ENCODE data around the gene ARHGAP9.

Gene ARHGAP9

GRCh38 chr12:57435293-57435692, 44.4 kb downstream of the ARHGAP9 start:
- H3K4me1 ChIP-seq: no peaks in the 10 kb centered on the region
- H3K36me3 ChIP-seq: no peaks in the 10 kb centered on the region
- H3K27me3 ChIP-seq: no peaks in the 10 kb centered on the region
- H3K9me3 ChIP-seq: no peaks in the 10 kb centered on the region
- no peak for TF ChIP-seq CTCF (IDR thresholded peaks at IDR 0.05; ENCODE audit: low read depth, low read length)
- DNase-seq: no peak
- H3K4me3 ChIP-seq (ENCODE audit: low read depth, low read length): no peak overlapping the region

GRCh38 chr12:57434517-57435223, 45.0 kb downstream of the ARHGAP9 start, which contains the start of gene INHBC:
Gene INHBC (plus strand): TSS chr12:57434784. CDS start chr12:57434887, 103 bp downstream.
- Histone ChIP-seq H3K36me3 (no peaks in the 10 kb centered on the region), H3K9me3 (no peaks in the 10 kb centered on the region), H3K4me3 (ENCODE audit: low read depth, low read length) (no peak within 1 kb of the TSS), H3K27me3 (no peaks in the 10 kb centered on the region), H3K4me1 (no peaks in the 10 kb centered on the region)
- no peak for TF ChIP-seq CTCF (IDR thresholded peaks at IDR 0.05; ENCODE audit: low read depth, low read length)
- DNase-seq: no peak

- H3K4me3 ChIP-seq (ENCODE audit: low read depth, low read length): no peak overlapping the region
- no peak for TF ChIP-seq CTCF (IDR thresholded peaks at IDR 0.05; ENCODE audit: low read depth, low read length)
- H3K27me3 ChIP-seq: no peaks in the 10 kb centered on the region
- H3K4me1 ChIP-seq: no peaks in the 10 kb centered on the region
- H3K9me3 ChIP-seq: no peaks in the 10 kb centered on the region
- H3K36me3 ChIP-seq: no peaks in the 10 kb centered on the region
- DNase-seq: no peak
Observed at GRCh38 chr12:57433370-57433769, 46.3 kb downstream of the ARHGAP9 start.

- TF ChIP-seq CTCF (IDR thresholded peaks at IDR 0.05; ENCODE audit: low read depth, low read length): no peak
- H3K4me3 ChIP-seq (ENCODE audit: low read depth, low read length): no peak overlapping the region
- DNase-seq: no peak
- no peaks in the 10 kb centered on the region for H3K36me3 ChIP-seq
- no peaks in the 10 kb centered on the region for H3K27me3 ChIP-seq
- no peaks in the 10 kb centered on the region for H3K4me1 ChIP-seq
- no peaks in the 10 kb centered on the region for H3K9me3 ChIP-seq
Observed at GRCh38 chr12:57431654-57432188, 47.9 kb downstream of the ARHGAP9 start.

GRCh38 chr12:57430931-57431566, 48.6 kb downstream of the ARHGAP9 start, which contains the start of gene R3HDM2:
Gene R3HDM2 (minus strand): TSS chr12:57431043. CDS start chr12:57310428, 120,615 bp downstream.
- Histone ChIP-seq H3K4me1 (no peaks in the 10 kb centered on the region), H3K27me3 (no peaks in the 10 kb centered on the region), H3K36me3 (no peaks in the 10 kb centered on the region), H3K4me3 (ENCODE audit: low read depth, low read length) (peak within 1 kb of the TSS; percentile 74), H3K9me3 (no peaks in the 10 kb centered on the region)
- peak; percentile 96 for DNase-seq
- TF ChIP-seq CTCF (IDR thresholded peaks at IDR 0.05; ENCODE audit: low read depth, low read length): no peak
